Cardiac ventricle fibroblast (primary cell): ENCODE measurements around the gene MORC2. TPM values are rescaled to one million over a fixed set of nuclear protein-coding genes. Genes with fewer than 3 reads are reported as not detected.

Experiments
- total RNA-seq: library from RNA; depleted of rRNA; stranded (reverse); fragments of >200 nt; gene quantifications from 2 replicates; pipeline ENCODE4 v1.2.3, GENCODE V29; 2015

The MORC2 gene
- 20.7 and 22.4 TPM in 2 replicates for total RNA-seq

GRCh38 chr22:30968015-30968923 is at the start of gene MORC2:
Gene MORC2 (minus strand): TSS chr22:30968774. CDS start chr22:30967889, 885 bp downstream.

GRCh38 chr22:30968924-30969531 is 454 bp upstream of the MORC2 start, which contains the start of gene TUG1:
Gene TUG1 (plus strand): TSS chr22:30969265.

Other genes starting within 250 kb of the MORC2 start
- 51.7 and 52.4 TPM in 2 replicates for gene TUG1, start 491 bp upstream of the MORC2 start, total RNA-seq
- gene SMTN, start 112.5 kb upstream of the MORC2 start, total RNA-seq: 29.9 and 43.5 TPM in 2 replicates
- 577 and 641 TPM in 2 replicates for gene SELENOM, start 138.8 kb upstream of the MORC2 start, total RNA-seq
- not detected in 2 replicates for gene INPP5J, start 154.2 kb upstream of the MORC2 start, total RNA-seq
- not detected in 2 replicates for gene PLA2G3, start 171.7 kb upstream of the MORC2 start, total RNA-seq
- gene RNF185, start 191.4 kb upstream of the MORC2 start, total RNA-seq: 24.1 and 24.5 TPM in 2 replicates
- 7.8 and 11.0 TPM in 2 replicates for gene LIMK2, start 243.5 kb upstream of the MORC2 start, total RNA-seq